ENCODE measurements around the gene MFSD12.
A peak's percentile ranks its signal among the peaks of the same experiment; 100 is the strongest.

The MFSD12 gene

DNA sequence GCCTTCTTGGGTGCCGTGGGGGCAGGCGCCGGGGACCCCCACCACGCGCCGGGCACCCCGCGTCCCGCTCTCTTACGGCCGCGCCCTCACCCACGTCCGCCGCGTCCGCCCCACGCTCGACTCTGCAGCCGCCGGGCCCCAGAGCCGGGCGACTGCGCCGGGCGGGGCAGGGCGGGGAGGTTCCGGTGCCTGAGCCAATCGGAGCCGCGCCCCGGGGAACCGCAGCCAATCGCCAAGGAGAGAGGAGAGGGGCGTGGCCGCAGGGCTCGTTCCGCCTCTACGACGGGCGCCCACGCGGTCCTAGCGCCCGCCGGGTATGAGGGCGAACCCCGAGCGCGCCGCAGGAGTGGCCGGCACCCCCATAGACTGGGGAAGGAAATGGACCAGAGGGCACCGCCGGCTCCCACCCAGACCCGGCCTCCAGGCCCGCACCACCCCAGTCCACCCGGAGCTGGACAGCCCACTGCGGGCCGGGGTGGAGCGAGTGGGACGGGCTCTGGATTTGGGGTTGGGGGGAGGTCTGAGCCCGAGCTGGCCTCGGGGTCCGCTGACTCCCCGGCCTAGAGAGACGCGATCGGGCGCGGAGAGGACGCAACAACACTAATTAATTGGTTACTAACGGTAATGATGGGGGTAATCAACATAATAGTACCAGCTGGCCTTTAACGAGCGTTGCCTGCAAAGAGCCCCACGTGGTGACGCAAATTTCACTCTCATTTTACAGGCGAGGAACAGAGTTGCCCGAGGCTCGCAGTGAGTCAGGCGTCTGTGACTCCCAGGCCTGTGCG is at the start of gene MFSD12:
TSS of gene MFSD12 (minus strand) at position 126 of the 788 bp plus-strand sequence. CDS start 183 bp downstream, outside the sequence.
- Histone ChIP-seq H3K4me1 (ENCODE audit: control insufficient read depth, insufficient read depth, low read length) (peaks cover 19% of the 10 kb centered on the region), H3K9ac (ENCODE audit: low read length) (peak within 1 kb of the TSS; percentile 78), H3K27me3 (ENCODE audit: control insufficient read depth, insufficient read depth, low read length) (no peaks in the 10 kb centered on the region), H3K9me3 (ENCODE audit: control insufficient read depth, low read length) (no peaks in the 10 kb centered on the region), H3K36me3 (ENCODE audit: control insufficient read depth, insufficient read depth, low read length) (no peaks in the 10 kb centered on the region), H3K4me3 (ENCODE audit: low read length) (peak within 1 kb of the TSS; percentile 47)

DNA sequence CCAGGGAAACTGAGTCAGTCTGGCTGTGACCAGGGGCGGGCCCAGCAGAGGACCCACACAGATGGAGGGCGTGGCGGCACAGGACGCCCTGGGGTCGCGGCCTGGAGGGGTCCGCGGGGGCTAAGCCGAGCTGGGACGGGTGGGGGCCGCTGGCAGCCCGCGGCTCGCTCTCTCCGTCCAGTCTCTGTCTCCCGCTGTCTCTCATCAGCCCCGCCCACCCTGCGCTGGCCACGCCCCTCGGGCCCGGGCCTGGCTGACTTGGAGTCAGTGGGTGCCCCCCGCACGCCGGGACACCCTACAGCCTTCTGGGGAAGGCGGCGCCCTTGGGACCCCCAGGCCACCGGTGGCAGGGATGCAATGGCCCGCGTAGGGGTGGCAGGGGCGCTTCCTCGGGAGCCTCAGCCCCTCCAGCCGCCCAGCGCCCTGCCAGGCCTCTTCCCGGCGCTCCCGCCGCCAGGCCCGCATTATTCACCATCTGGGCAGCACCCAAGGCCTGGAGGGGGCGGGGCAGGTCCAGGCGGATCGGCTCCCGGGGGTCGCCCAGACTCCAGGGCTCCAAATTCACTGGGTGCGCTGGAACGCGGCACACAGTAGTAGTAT is 49.4 kb upstream of the MFSD12 start, which contains the start of gene TBXA2R:
TSS of gene TBXA2R (minus strand) at position 186 of the 600 bp plus-strand sequence. CDS start 6,241 bp downstream, outside the sequence.
- no peaks in the 10 kb centered on the region for H3K36me3 ChIP-seq (ENCODE audit: control insufficient read depth, insufficient read depth, low read length)
- H3K4me3 ChIP-seq (ENCODE audit: low read length), result no peak within 1 kb of the TSS
- peaks cover 27% of the 10 kb centered on the region for H3K4me1 ChIP-seq (ENCODE audit: control insufficient read depth, insufficient read depth, low read length)
- peak within 1 kb of the TSS; percentile 22 for H3K9ac ChIP-seq (ENCODE audit: low read length)
- H3K9me3 ChIP-seq (ENCODE audit: control insufficient read depth, low read length), result no peaks in the 10 kb centered on the region
- peaks cover 11% of the 10 kb centered on the region for H3K27me3 ChIP-seq (ENCODE audit: control insufficient read depth, insufficient read depth, low read length)

DNA sequence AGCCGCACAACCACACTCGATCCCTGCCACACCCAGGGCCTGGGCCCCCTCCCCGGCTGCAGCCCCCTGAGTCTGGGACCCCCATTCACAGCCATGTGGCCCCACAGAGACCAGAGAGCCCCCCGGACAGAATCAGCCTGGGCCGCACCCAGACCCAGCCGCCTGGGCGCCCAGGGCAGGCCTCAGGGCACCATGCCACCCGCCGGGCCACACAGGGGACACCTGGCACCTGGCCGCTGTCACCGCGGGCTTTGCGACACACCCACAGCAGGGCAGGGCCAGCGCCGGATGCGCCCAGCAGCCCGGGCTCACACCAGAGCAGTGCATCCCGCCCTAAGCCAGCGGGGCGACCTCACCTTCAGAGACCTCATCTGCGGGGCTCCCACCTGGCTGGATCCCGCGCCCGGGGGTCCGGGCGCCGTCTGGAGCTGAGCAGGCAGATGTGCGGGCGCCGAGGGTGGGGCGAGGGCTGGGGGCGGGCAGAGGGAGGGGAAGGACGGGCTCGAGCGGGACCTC is 48.8 kb upstream of the MFSD12 start:
- H3K27me3 ChIP-seq (ENCODE audit: control insufficient read depth, insufficient read depth, low read length), result peaks cover 11% of the 10 kb centered on the region
- H3K4me1 ChIP-seq (ENCODE audit: control insufficient read depth, insufficient read depth, low read length), result peaks cover 27% of the 10 kb centered on the region
- no peaks in the 10 kb centered on the region for H3K36me3 ChIP-seq (ENCODE audit: control insufficient read depth, insufficient read depth, low read length)
- no peak overlapping the region for H3K9ac ChIP-seq (ENCODE audit: low read length)
- no peak overlapping the region for H3K4me3 ChIP-seq (ENCODE audit: low read length)
- no peaks in the 10 kb centered on the region for H3K9me3 ChIP-seq (ENCODE audit: control insufficient read depth, low read length)

DNA sequence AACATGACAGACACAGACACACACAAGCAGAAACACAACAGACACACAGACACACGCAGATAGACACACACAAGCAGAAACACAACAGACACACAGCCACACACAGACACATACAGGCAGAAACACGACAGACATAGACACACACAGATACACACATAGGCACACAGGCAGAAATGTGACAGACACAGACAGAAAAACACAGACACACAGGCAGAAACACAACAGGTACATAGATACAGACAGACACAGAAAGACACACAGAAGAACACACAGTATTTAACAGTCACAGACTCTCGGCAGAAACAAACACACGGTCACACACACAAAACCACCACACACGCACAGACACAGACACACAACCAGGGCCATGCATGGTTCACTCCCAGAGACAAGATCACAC is 48.4 kb upstream of the MFSD12 start:
- Histone ChIP-seq H3K27me3 (ENCODE audit: control insufficient read depth, insufficient read depth, low read length) (peaks cover 11% of the 10 kb centered on the region), H3K4me1 (ENCODE audit: control insufficient read depth, insufficient read depth, low read length) (peaks cover 27% of the 10 kb centered on the region), H3K4me3 (ENCODE audit: low read length) (no peak overlapping the region), H3K9me3 (ENCODE audit: control insufficient read depth, low read length) (no peaks in the 10 kb centered on the region), H3K9ac (ENCODE audit: low read length) (no peak overlapping the region), H3K36me3 (ENCODE audit: control insufficient read depth, insufficient read depth, low read length) (no peaks in the 10 kb centered on the region)

DNA sequence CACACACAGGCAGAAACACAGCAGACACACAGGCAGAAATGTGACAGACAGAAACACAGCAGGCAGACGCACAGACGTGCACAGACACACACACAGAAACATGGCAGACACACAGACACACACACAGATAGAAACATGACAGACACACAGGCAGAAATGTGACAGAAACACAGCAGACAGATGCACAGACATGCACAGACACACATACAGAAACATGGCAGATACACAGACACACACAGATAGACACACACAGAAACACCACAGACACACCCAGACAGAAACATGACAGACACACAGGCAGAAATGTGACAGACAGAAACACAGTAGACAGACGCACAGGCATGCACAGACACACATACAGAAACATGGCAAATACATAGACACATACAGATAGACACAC is 48.0 kb upstream of the MFSD12 start:
- H3K4me3 ChIP-seq (ENCODE audit: low read length), result no peak overlapping the region
- H3K4me1 ChIP-seq (ENCODE audit: control insufficient read depth, insufficient read depth, low read length), result peaks cover 27% of the 10 kb centered on the region
- H3K9me3 ChIP-seq (ENCODE audit: control insufficient read depth, low read length), result no peaks in the 10 kb centered on the region
- H3K9ac ChIP-seq (ENCODE audit: low read length), result no peak overlapping the region
- H3K27me3 ChIP-seq (ENCODE audit: control insufficient read depth, insufficient read depth, low read length), result peaks cover 11% of the 10 kb centered on the region
- H3K36me3 ChIP-seq (ENCODE audit: control insufficient read depth, insufficient read depth, low read length), result no peaks in the 10 kb centered on the region

DNA sequence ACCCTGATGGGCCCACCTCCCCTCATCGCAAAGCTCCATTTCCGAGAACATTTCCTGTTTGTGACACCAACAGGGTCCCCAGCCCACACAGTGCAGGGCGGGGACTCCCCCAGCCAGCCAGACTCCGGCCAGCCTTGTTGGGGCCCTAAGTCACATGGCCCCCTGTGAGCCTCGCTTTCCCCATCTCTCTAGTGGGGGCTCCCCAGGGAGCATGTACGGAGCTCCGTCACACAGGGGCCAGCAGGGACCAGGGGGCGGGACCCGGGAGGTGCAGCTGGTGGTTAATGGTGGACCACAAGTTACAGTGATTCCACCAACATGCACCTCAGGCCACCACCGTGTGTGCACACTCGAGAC is 47.6 kb upstream of the MFSD12 start:
- Histone ChIP-seq H3K4me1 (ENCODE audit: control insufficient read depth, insufficient read depth, low read length) (peaks cover 27% of the 10 kb centered on the region), H3K9ac (ENCODE audit: low read length) (no peak overlapping the region), H3K9me3 (ENCODE audit: control insufficient read depth, low read length) (no peaks in the 10 kb centered on the region), H3K4me3 (ENCODE audit: low read length) (no peak overlapping the region), H3K27me3 (ENCODE audit: control insufficient read depth, insufficient read depth, low read length) (peaks cover 11% of the 10 kb centered on the region), H3K36me3 (ENCODE audit: control insufficient read depth, insufficient read depth, low read length) (no peaks in the 10 kb centered on the region)

DNA sequence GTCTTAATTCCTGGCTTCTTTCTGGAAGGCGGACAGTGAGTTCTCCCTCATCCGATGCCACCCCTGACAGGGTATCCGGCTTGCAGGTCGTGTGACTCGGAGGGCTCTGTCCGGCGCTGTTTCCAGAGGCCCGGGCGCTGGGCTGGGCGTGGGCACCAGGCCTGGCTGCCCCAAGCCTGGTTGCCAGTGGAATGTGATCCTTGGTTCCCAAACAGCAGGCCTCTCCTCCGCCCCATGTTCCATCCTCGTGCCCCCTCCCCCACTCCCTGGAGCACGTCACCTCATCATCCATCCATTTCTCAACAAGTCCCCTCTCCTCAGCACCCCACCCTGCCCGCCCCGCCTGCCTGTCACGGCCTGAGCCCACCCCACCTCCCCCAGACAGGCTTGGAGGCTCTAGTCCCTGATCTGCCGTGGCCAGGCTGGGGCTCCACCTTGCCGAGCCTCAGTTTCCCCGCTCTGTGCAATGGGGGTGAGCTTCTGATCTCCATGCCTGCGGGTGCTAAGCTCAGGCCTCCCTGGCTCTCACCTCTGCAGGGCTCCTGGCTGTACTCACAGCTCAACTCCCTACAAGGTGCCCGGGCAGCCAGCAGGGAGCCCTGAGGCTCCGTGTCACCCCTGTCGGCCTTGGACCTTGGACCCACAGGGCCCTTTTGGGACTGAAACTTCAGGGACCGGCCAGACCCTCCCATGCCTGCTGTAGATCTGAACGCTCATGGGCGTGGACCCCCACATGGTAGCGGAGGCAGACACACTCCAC is 47.0 kb upstream of the MFSD12 start:
- H3K9me3 ChIP-seq (ENCODE audit: control insufficient read depth, low read length), result no peaks in the 10 kb centered on the region
- H3K9ac ChIP-seq (ENCODE audit: low read length), result no peak overlapping the region
- H3K4me3 ChIP-seq (ENCODE audit: low read length), result no peak overlapping the region
- H3K4me1 ChIP-seq (ENCODE audit: control insufficient read depth, insufficient read depth, low read length), result peaks cover 27% of the 10 kb centered on the region
- H3K27me3 ChIP-seq (ENCODE audit: control insufficient read depth, insufficient read depth, low read length), result peaks cover 11% of the 10 kb centered on the region
- no peaks in the 10 kb centered on the region for H3K36me3 ChIP-seq (ENCODE audit: control insufficient read depth, insufficient read depth, low read length)

DNA sequence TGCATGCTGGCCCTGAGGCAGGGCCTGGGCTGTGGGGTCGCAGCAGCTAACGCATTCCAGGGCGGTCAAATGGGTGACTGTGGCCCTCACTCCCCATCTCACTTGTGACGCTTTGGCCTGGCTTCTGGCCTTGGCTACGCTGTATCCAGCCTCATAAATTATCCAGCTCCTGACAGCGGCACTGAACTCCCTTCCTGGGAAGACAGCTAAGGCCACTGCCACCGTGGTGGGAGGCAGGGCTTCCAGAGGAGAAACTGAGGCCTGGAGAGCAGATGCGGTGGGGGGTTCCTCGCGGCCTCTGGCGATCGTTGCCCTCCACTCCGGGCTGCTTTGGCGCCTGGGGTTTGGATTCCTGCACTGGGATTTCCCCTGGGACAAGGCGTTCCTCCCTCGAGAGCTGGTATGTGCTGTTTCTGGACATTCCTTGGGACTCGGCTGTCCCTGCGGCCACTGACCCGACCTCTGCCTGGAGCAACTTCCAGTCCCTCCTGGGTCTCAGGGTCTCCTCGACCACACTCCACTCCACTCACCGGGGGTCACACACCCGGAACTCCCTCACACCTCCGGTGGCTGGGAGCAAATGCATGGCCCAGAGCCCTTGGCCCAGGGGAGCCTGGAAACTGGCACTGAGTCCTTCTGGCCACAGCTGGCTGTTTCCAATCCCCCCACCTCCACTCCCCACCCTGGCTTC is 45.9 kb upstream of the MFSD12 start:
- no peaks in the 10 kb centered on the region for H3K9me3 ChIP-seq (ENCODE audit: control insufficient read depth, low read length)
- H3K36me3 ChIP-seq (ENCODE audit: control insufficient read depth, insufficient read depth, low read length), result no peaks in the 10 kb centered on the region
- no peak overlapping the region for H3K4me3 ChIP-seq (ENCODE audit: low read length)
- no peak overlapping the region for H3K9ac ChIP-seq (ENCODE audit: low read length)
- H3K4me1 ChIP-seq (ENCODE audit: control insufficient read depth, insufficient read depth, low read length), result peaks cover 27% of the 10 kb centered on the region
- peaks cover 11% of the 10 kb centered on the region for H3K27me3 ChIP-seq (ENCODE audit: control insufficient read depth, insufficient read depth, low read length)

DNA sequence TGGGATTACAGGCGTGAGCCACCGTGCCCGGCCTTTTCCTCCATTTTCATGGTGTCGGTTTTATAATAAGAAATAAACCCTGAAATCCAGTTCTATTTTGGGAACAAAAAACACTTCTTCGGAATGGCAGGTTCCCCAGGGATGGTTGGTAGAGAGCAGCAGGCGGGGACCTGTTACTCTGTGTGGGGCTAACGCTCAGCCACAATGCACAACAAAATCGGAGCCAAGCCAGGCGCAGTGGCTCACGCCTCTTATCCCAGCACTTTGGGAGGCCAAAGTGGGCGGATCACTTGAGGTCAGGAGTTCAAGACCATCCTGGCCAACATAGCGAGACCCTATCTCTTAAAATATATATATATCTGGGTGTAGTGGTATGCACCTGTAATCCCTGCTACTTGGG is 43.6 kb upstream of the MFSD12 start:
- H3K4me1 ChIP-seq (ENCODE audit: control insufficient read depth, insufficient read depth, low read length), result peaks cover 7% of the 10 kb centered on the region
- H3K9me3 ChIP-seq (ENCODE audit: control insufficient read depth, low read length), result no peaks in the 10 kb centered on the region
- no peak overlapping the region for H3K9ac ChIP-seq (ENCODE audit: low read length)
- no peaks in the 10 kb centered on the region for H3K36me3 ChIP-seq (ENCODE audit: control insufficient read depth, insufficient read depth, low read length)
- H3K4me3 ChIP-seq (ENCODE audit: low read length), result no peak overlapping the region
- peaks cover 6% of the 10 kb centered on the region for H3K27me3 ChIP-seq (ENCODE audit: control insufficient read depth, insufficient read depth, low read length)

DNA sequence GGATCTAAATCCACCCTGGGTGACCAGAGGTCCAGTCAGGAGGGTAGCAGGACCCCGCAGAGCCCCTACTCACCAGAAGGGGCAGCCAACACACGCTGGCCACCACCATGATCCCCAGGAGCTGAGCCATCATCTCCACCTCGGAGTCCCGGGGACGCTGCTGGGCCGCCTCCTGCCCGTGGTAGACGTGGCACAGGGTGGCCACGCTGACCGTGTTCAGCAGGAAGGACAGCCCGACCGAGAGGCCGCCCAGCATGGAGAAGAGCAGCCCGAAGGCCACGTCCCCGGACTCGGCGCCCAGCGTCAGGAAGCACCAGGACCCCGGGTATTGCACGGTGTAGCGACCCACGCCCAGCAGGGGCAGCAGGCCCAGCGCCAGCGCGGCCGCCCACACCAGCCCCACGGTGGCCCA is 42.4 kb upstream of the MFSD12 start:
- Histone ChIP-seq H3K9me3 (ENCODE audit: control insufficient read depth, low read length) (no peaks in the 10 kb centered on the region), H3K9ac (ENCODE audit: low read length) (no peak overlapping the region), H3K4me3 (ENCODE audit: low read length) (no peak overlapping the region)

DNA sequence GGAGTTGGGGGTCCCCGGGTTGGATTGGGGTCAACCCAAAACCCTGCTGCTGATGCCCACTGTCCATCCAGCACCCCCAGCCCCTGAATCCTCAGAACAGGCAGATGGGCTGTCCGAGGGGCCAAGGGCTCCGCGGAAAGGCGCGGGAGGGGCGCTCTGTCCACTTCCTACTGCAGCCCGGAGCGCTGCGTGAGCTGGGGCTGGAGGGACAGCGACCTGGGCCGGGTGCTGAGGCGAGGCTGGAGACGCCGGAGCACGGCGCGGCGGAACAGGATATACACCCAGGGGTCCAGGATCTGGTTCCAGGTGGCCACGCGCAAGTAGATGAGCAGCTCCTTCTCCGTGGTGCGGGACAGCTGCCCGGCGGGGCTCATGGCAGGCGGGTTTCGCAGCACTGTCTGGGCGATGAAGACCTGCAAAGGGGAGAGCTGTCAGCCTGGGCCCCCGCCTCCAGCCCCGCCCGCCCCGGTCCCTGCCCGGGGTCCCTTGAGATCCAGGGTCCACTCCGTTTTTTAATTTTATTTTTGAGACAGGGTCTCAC is 38.2 kb upstream of the MFSD12 start:
- Histone ChIP-seq H3K4me3 (ENCODE audit: low read length) (no peak overlapping the region), H3K9me3 (ENCODE audit: control insufficient read depth, low read length) (no peaks in the 10 kb centered on the region), H3K4me1 (ENCODE audit: control insufficient read depth, insufficient read depth, low read length) (no peaks in the 10 kb centered on the region), H3K36me3 (ENCODE audit: control insufficient read depth, insufficient read depth, low read length) (no peaks in the 10 kb centered on the region), H3K27me3 (ENCODE audit: control insufficient read depth, insufficient read depth, low read length) (no peaks in the 10 kb centered on the region), H3K9ac (ENCODE audit: low read length) (no peak overlapping the region)

More for the DNA sequence above, 42.4 kb upstream of the MFSD12 start:
- peaks cover 5% of the 10 kb centered on the region for H3K27me3 ChIP-seq (ENCODE audit: control insufficient read depth, insufficient read depth, low read length)
- peaks cover 4% of the 10 kb centered on the region for H3K4me1 ChIP-seq (ENCODE audit: control insufficient read depth, insufficient read depth, low read length)
- no peaks in the 10 kb centered on the region for H3K36me3 ChIP-seq (ENCODE audit: control insufficient read depth, insufficient read depth, low read length)

Measured in mucosa of stomach (tissue), 1 donor.